ENCODE data around the gene GALK1. TPM values are rescaled to one million over a fixed set of nuclear protein-coding genes. Genes with fewer than 3 reads are reported as not detected.

The GALK1 gene
- total RNA-seq, 1 experiment from 2014 or later, result 36.7 TPM

DNA sequence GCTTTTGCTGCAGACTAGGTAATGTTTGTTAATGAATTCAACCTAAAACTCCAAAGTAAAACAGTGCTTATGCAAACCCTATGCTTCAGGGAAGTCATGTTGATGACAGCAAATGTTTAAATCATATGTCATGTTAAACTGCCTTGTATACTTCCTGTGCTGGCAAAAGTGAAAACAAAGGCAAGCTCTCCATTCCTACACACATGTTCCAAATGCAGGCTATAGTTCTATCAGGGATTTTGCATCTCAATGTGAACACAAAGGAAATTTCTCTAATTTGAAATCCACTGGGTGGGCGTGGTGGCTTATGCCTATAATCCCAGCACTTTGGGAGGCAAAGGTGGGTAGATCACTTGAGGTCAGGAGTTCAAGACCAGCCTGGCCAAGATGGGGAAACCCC, 38.9 kb upstream of the GALK1 start:
- no peaks in the 10 kb centered on the region for H3K9me3 ChIP-seq (ENCODE audit: control insufficient read depth, low read depth, low read length)
- no peak overlapping the region for H2BK20ac ChIP-seq (ENCODE audit: low read depth, low read length, poor library complexity, severe bottlenecking)
- no peak overlapping the region for H2AFZ ChIP-seq (ENCODE audit: low read length)
- H2AK5ac ChIP-seq (ENCODE audit: insufficient read length, low read length), result no peak overlapping the region
- H3K79me2 ChIP-seq (ENCODE audit: insufficient read depth, low read length), result peaks cover 3% of the 10 kb centered on the region; the same call in 1 of the 2 replicates
- H3T11ph ChIP-seq (ENCODE audit: low read length), result no peak overlapping the region
- no peak overlapping the region for H3K23ac ChIP-seq (ENCODE audit: insufficient read length, low read depth, low read length)
- WGBS (ENCODE audit: extremely low coverage, insufficient read length, low lambda C conversion rate), result no CpG with 5 or more reads among the region's 1 CpG
- no peaks in the 10 kb centered on the region for H3K23me2 ChIP-seq (ENCODE audit: insufficient read length, low read depth, low read length, poor library complexity, severe bottlenecking)
- H3K4me1 ChIP-seq (ENCODE audit: insufficient read depth, low read length), result no peaks in the 10 kb centered on the region
- H4K8ac ChIP-seq (replicated peaks; ENCODE audit: insufficient read length, low read depth, low read length), result no peak overlapping the region
- no peak overlapping the region for H3K56ac ChIP-seq (ENCODE audit: insufficient read length, low read depth, low read length)
- no peaks in the 10 kb centered on the region for H4K20me1 ChIP-seq (ENCODE audit: control insufficient read depth, insufficient read depth, insufficient read length)
- no peak overlapping the region for H3K4me2 ChIP-seq (ENCODE audit: insufficient read depth, insufficient read length, low read length)
- H3K18ac ChIP-seq (ENCODE audit: insufficient read length, low read depth, low read length), result no peak overlapping the region
- TF ChIP-seq, protein P1, sequence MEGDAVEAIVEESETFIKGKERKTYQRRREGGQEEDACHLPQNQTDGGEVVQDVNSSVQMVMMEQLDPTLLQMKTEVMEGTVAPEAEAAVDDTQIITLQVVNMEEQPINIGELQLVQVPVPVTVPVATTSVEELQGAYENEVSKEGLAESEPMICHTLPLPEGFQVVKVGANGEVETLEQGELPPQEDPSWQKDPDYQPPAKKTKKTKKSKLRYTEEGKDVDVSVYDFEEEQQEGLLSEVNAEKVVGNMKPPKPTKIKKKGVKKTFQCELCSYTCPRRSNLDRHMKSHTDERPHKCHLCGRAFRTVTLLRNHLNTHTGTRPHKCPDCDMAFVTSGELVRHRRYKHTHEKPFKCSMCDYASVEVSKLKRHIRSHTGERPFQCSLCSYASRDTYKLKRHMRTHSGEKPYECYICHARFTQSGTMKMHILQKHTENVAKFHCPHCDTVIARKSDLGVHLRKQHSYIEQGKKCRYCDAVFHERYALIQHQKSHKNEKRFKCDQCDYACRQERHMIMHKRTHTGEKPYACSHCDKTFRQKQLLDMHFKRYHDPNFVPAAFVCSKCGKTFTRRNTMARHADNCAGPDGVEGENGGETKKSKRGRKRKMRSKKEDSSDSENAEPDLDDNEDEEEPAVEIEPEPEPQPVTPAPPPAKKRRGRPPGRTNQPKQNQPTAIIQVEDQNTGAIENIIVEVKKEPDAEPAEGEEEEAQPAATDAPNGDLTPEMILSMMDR (conservative IDR thresholded peaks at IDR 0.05), result no peak
- no peak overlapping the region for H2BK15ac ChIP-seq (ENCODE audit: low read depth, low read length)
- no peak overlapping the region for H2BK12ac ChIP-seq (ENCODE audit: insufficient read length, low read depth, low read length)
- H3K79me1 ChIP-seq (ENCODE audit: insufficient read depth, low read depth, low read length, poor library complexity, severe bottlenecking), result peaks cover 6% of the 10 kb centered on the region
- H3K14ac ChIP-seq (ENCODE audit: insufficient read depth, low read length), result no peak overlapping the region
- Mint-ChIP-seq H3K36me3 (ENCODE audit: insufficient read depth in 1 of 3, low read depth in 3 of 3) (peaks cover 0 to 17% (median 14%) of the 10 kb centered on the region in 3 experiments; a peak in 5 of 7 replicates), H3K9me3 (no peaks in the 10 kb centered on the region), H3K27me3 (ENCODE audit: low read depth) (no peaks in the 10 kb centered on the region), H3K4me1 (no peaks in the 10 kb centered on the region), H3K27ac (peak overlapping the region in 1 of 3 experiments; percentile 67; a peak in 1 of 7 replicates), H3K4me3 (no peak overlapping the region)
- no peak overlapping the region for H3K9ac ChIP-seq (ENCODE audit: extremely low read depth, insufficient read length, low read length)
- DNase-seq, result no peak
- H4K91ac ChIP-seq (ENCODE audit: insufficient read length, low read depth, low read length), result no peak overlapping the region
- H3K4ac ChIP-seq (ENCODE audit: low read depth, low read length), result no peak overlapping the region
- no peak overlapping the region for H2BK5ac ChIP-seq (ENCODE audit: insufficient read length, low read length)
- H2BK120ac ChIP-seq (ENCODE audit: low read depth, low read length, poor library complexity, severe bottlenecking), result no peak overlapping the region
- H3K27me3 ChIP-seq (ENCODE audit: insufficient read depth, low read length), result no peaks in the 10 kb centered on the region
- no peak overlapping the region for H3K27ac ChIP-seq (ENCODE audit: insufficient read length, low read depth, low read length)
- no peak overlapping the region for H4K5ac ChIP-seq (ENCODE audit: insufficient read length, low read depth, low read length)
